ENCODE measurements around the gene TSPAN9.

The TSPAN9 gene

GRCh38 chr12:3257411-3257810 is 180.2 kb downstream of the TSPAN9 start:
- DNase-seq, result no peak

- no peak for DNase-seq
These were observed 182.8 kb downstream of the TSPAN9 start for GRCh38 chr12:3259973-3260372.

GRCh38 chr12:3261782-3262359 is 184.7 kb downstream of the TSPAN9 start:
- DNase-seq, result no peak

- DNase-seq, result no peak
These were observed 185.3 kb downstream of the TSPAN9 start for GRCh38 chr12:3262470-3262869.

GRCh38 chr12:3263282-3263681 is 186.1 kb downstream of the TSPAN9 start:
- no peak for DNase-seq

GRCh38 chr12:3263939-3264922 is 187.1 kb downstream of the TSPAN9 start:
- no peak for DNase-seq

- DNase-seq, result no peak
These were observed 188.2 kb downstream of the TSPAN9 start for GRCh38 chr12:3265406-3265805.

GRCh38 chr12:3266638-3267037 is 189.5 kb downstream of the TSPAN9 start:
- DNase-seq, result no peak

GRCh38 chr12:3267690-3268089 is 190.5 kb downstream of the TSPAN9 start:
- DNase-seq, result no peak

- no peak for DNase-seq
These were observed 192.4 kb downstream of the TSPAN9 start for GRCh38 chr12:3269594-3269993.

- DNase-seq, result no peak
These were observed 194.0 kb downstream of the TSPAN9 start for GRCh38 chr12:3271146-3271545.

- DNase-seq, result no peak
These were observed 194.5 kb downstream of the TSPAN9 start for GRCh38 chr12:3271639-3272038.

GRCh38 chr12:3272958-3273357 is 195.8 kb downstream of the TSPAN9 start:
- DNase-seq, result no peak

GRCh38 chr12:3273409-3273853 is 196.3 kb downstream of the TSPAN9 start:
- no peak for DNase-seq

GRCh38 chr12:3274664-3275063 is 197.5 kb downstream of the TSPAN9 start:
- DNase-seq, result no peak

GRCh38 chr12:3275171-3276041 is 198.2 kb downstream of the TSPAN9 start:
- DNase-seq, result peak; percentile 77 to 82

- DNase-seq, result no peak
These were observed 199.0 kb downstream of the TSPAN9 start for GRCh38 chr12:3276226-3276625.

GRCh38 chr12:3277306-3277943 is 200.2 kb downstream of the TSPAN9 start:
- no peak for DNase-seq

- no peak for DNase-seq
These were observed 201.7 kb downstream of the TSPAN9 start for GRCh38 chr12:3278681-3279414.

- DNase-seq, result no peak
These were observed 202.2 kb downstream of the TSPAN9 start for GRCh38 chr12:3279415-3279780.

- no peak for DNase-seq
These were observed 202.7 kb downstream of the TSPAN9 start for GRCh38 chr12:3279832-3280231.

- no peak for DNase-seq
These were observed 203.8 kb downstream of the TSPAN9 start for GRCh38 chr12:3280967-3281366.
